Smooth muscle cell (in vitro differentiated cells): Measurements from ENCODE around the gene UBE2G2. TPM values are rescaled to one million over a fixed set of nuclear protein-coding genes. Genes with fewer than 3 reads are reported as not detected.

Experiments used
- DNase-seq: peaks from one replicate; lab custom pipeline; 2025; ENCODE audit not compliant: unreplicated experiment; lab: John Stamatoyannopoulos, UW
- H2AFZ ChIP-seq: fragments of 200-600 bp; sonication (generic); 2 replicates; pipeline ENCODE4 v1.6.0; 2016; ENCODE audit warnings: antibody characterized with exemption, low read depth, mild to moderate bottlenecking
- H3F3A ChIP-seq: fragments of 200-600 bp; sonication (generic); 2 replicates; pipeline ENCODE4 v1.6.0; 2017; ENCODE audit warnings: antibody characterized with exemption, low read depth
- H3K27ac ChIP-seq: fragments of 200-600 bp; sonication (generic); 2 replicates; pipeline ENCODE4 v1.5.1; 2016; ENCODE audit warnings: low read depth, mild to moderate bottlenecking
- H3K27me3 ChIP-seq: fragments of 200-600 bp; sonication (generic); 2 replicates; pipeline ENCODE4 v1.6.1; 2016; ENCODE audit warnings: low read depth, mild to moderate bottlenecking
- H3K36me3 ChIP-seq: fragments of 200-600 bp; sonication (generic); 2 replicates; pipeline ENCODE4 v1.5.1; 2016; ENCODE audit warnings: low read depth
- H3K4me1 ChIP-seq: fragments of 200-600 bp; sonication (generic); 2 replicates; pipeline ENCODE4 v1.5.1; 2016; ENCODE audit warnings: low read depth
- H3K4me2 ChIP-seq: fragments of 200-600 bp; sonication (generic); 2 replicates; pipeline ENCODE4 v1.6.0; 2016; ENCODE audit warnings: mild to moderate bottlenecking
- H3K4me3 ChIP-seq: fragments of 200-600 bp; sonication (generic); 2 replicates; pipeline ENCODE4 v1.5.1; 2016; ENCODE audit warnings: mild to moderate bottlenecking
- H3K79me2 ChIP-seq: fragments of 200-600 bp; sonication (generic); 2 replicates; pipeline ENCODE4 v1.6.0; 2016; ENCODE audit warnings: low read depth, mild to moderate bottlenecking
- H3K9ac ChIP-seq: fragments of 200-600 bp; sonication (generic); 2 replicates; pipeline ENCODE4 v1.6.0; 2016; ENCODE audit warnings: low read depth
- H3K9me3 ChIP-seq: fragments of 200-600 bp; sonication (generic); replicated peaks from 2 replicates; pipeline ENCODE4 v1.5.1; 2016; ENCODE audit warnings: low read depth
- H4K20me1 ChIP-seq: fragments of 200-600 bp; sonication (generic); 2 replicates; pipeline ENCODE4 v1.6.0; 2016; ENCODE audit warnings: low read depth
- WGBS: methylation state at CpG from one replicate; pipeline ENCODE4 v1.1.7; 2016; ENCODE audit warnings: low lambda C conversion rate; 5-methylcytosine and 5-hydroxymethylcytosine counted together
- polyA plus RNA-seq: library from polyadenylated mRNA; unstranded; fragments of >200 nt; fragmentation: Nextera tagmentation; extraction: Ambion mirVana; gene quantifications from 2 replicates; pipeline ENCODE4 v1.2.1, GENCODE V29; 2016
- total RNA-seq: library from RNA; depleted of rRNA; stranded (reverse); fragments of >200 nt; gene quantifications from 2 replicates; pipeline ENCODE4 v1.2.3, GENCODE V29; 2014
- TF ChIP-seq, protein P1 (sequence below): fragments of 200-600 bp; sonication (generic); IDR thresholded peaks from 2 replicates; pipeline ENCODE4 v1.5.1; 2017; ENCODE audit warnings: borderline replicate concordance, mild to moderate bottlenecking, antibody characterized with exemption; ENCODE audit not compliant: insufficient read depth, poor library complexity, severe bottlenecking

UBE2G2 gene
- total and polyA plus RNA-seq, 2 experiments from 2014 or later = 33.1 to 34.1 TPM

DNA sequence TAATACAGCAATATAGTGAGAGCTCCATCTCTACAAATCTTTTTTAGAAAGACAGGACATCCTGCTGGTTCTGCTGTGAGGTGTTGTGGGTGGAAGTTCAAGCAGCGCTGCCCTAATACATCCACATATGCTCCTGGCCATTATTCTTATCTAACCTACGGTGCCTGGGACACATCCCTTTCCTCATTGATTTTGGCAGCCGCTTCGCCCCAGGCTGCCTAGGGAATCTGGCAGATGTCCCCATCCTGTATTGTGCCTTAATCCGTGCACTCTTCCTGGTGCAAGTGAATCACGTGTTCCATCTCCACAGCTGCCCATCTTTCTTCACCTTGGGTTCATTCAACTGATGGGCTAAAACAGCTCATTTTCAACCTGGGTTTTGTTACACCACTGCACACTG, 3.1 kb upstream of the UBE2G2 start:
- H3K79me2 ChIP-seq = peaks cover 21% of the 10 kb centered on the region
- H3K4me2 ChIP-seq = no peak overlapping the region
- H3K9ac ChIP-seq = no peak overlapping the region
- no peak overlapping the region for H3K4me3 ChIP-seq
- 96% methylated on average over 6 of the region's 6 CpGs for WGBS
- TF ChIP-seq, protein P1, sequence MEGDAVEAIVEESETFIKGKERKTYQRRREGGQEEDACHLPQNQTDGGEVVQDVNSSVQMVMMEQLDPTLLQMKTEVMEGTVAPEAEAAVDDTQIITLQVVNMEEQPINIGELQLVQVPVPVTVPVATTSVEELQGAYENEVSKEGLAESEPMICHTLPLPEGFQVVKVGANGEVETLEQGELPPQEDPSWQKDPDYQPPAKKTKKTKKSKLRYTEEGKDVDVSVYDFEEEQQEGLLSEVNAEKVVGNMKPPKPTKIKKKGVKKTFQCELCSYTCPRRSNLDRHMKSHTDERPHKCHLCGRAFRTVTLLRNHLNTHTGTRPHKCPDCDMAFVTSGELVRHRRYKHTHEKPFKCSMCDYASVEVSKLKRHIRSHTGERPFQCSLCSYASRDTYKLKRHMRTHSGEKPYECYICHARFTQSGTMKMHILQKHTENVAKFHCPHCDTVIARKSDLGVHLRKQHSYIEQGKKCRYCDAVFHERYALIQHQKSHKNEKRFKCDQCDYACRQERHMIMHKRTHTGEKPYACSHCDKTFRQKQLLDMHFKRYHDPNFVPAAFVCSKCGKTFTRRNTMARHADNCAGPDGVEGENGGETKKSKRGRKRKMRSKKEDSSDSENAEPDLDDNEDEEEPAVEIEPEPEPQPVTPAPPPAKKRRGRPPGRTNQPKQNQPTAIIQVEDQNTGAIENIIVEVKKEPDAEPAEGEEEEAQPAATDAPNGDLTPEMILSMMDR = no peak
- peaks cover 22% of the 10 kb centered on the region for H3K4me1 ChIP-seq
- H3K27me3 ChIP-seq = no peaks in the 10 kb centered on the region
- no peak overlapping the region for H2AFZ ChIP-seq
- no peaks in the 10 kb centered on the region for H3K9me3 ChIP-seq
- H4K20me1 ChIP-seq = peaks cover 39% of the 10 kb centered on the region
- no peaks in the 10 kb centered on the region for H3K36me3 ChIP-seq
- no peak for DNase-seq
- H3K27ac ChIP-seq = no peak overlapping the region
- H3F3A ChIP-seq = peaks cover 9% of the 10 kb centered on the region

DNA sequence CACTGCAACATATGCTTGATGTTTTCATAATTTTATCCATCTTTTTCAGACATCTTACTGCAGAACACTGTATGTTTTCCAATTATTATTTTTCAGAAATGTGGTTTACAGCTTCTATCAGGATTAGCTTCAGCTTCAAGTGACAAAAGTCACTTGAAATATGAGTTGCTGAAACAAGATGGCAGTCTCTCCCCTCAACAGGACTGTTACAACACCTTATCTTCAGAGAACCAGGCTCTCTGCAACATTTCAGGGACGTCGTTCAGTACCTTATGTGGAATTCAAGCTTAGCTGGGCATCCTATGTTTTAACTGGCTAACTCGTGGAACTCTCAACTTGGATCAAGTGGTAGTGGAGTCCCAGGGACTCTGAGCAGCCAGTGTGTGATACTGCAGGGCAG, 2.0 kb upstream of the UBE2G2 start:
- no peak overlapping the region for H3K9ac ChIP-seq
- peaks cover 9% of the 10 kb centered on the region for H3F3A ChIP-seq
- peaks cover 40% of the 10 kb centered on the region for H4K20me1 ChIP-seq
- H3K4me3 ChIP-seq = no peak overlapping the region
- WGBS = 83% methylated on average over 3 of the region's 3 CpGs
- no peaks in the 10 kb centered on the region for H3K27me3 ChIP-seq
- H3K27ac ChIP-seq = no peak overlapping the region
- H3K36me3 ChIP-seq = no peaks in the 10 kb centered on the region
- H3K79me2 ChIP-seq = peaks cover 32% of the 10 kb centered on the region
- TF ChIP-seq, protein P1 = no peak
- DNase-seq = no peak
- no peak overlapping the region for H2AFZ ChIP-seq
- no peaks in the 10 kb centered on the region for H3K9me3 ChIP-seq
- no peak overlapping the region for H3K4me2 ChIP-seq
- peaks cover 22% of the 10 kb centered on the region for H3K4me1 ChIP-seq

DNA sequence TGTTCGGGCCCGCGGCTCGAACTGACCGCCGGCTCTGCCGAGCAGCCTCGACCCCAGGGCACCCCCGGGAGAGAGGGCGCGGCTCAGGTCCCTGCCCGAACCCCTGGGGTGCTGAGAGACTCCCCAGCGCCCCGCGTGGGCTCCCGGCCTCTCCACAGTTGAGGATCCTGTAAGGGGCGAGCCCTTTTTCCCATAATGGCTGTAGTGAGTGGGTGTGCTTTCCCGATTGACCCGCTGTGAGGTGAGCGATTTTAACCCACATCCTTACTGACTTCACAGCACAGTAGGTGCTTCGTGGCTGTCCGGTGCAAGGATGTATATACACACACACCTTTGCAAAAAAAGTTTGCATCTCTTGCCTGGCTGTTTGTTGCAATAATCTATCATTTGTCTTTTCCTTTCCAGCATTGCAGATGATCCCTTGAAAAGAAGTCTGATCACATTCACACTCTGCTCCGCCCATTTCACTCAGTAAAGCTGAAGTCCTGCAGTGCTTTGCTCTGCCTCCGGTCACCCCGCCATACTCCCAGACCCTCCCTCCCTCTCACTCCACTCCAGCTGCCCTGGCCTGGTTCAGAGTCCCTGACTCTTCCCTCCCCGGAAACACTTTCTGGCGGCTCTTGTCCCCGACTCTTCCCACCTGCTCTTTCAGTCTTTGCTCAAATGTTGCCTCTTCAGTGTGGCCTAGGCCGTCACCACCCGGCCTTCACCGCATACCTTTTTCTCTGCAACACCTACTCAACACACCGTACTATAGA, 955 bp upstream of the UBE2G2 start:
- Histone ChIP-seq H3K4me2 (peak overlapping the region; percentile 98), H3K9me3 (no peaks in the 10 kb centered on the region), H3K27ac (no peak overlapping the region), H3F3A (peaks cover 9% of the 10 kb centered on the region), H3K4me1 (peaks cover 22% of the 10 kb centered on the region), H3K4me3 (peak overlapping the region; percentile 97), H3K27me3 (no peaks in the 10 kb centered on the region), H3K9ac (peak overlapping the region; percentile 87), H4K20me1 (peaks cover 43% of the 10 kb centered on the region), H3K36me3 (peaks cover 3% of the 10 kb centered on the region), H3K79me2 (peaks cover 43% of the 10 kb centered on the region), H2AFZ (peak overlapping the region; percentile 99)
- WGBS = 20% methylated on average over 30 of the region's 32 CpGs
- no peak for DNase-seq
- TF ChIP-seq, protein P1 = no peak
